Frontal cortex (tissue), 4 donors: ENCODE data around the gene SMIM23. TPM values are rescaled to one million over a fixed set of nuclear protein-coding genes. Genes with fewer than 3 reads are reported as not detected.

Experiments
- DNase-seq, 2 donors: peaks; one replicate each; pipeline ENCODE4 v3.0.0; 2012; ENCODE audit warnings: low spot score in 2 of 2
- FAIRE-seq: peaks from 2 replicates; lab custom pipeline; 2012; peaks lifted over from hg19 to GRCh38; lab: Jason Lieb, UNC
- total RNA-seq: library from RNA; depleted of rRNA; stranded (reverse); fragments of >200 nt; gene quantifications from one replicate; pipeline ENCODE4 v1.2.3, GENCODE V29; 2014
- donor health status: control.
- donor health status: control.
- donor health status: control.

The SMIM23 gene
- not detected for total RNA-seq

GRCh38 chr5:171785517-171785916 is at the start of gene SMIM23:
Gene SMIM23, plus strand, starts transcription at chr5:171785817. Its CDS starts 55 bp downstream, at chr5:171785872.
- FAIRE-seq (no peak), DNase-seq (no peak)

GRCh38 chr5:171736976-171737891 is 48.4 kb upstream of the SMIM23 start:
- FAIRE-seq (no peak), DNase-seq (no peak)

GRCh38 chr5:171738501-171738900 is 47.1 kb upstream of the SMIM23 start:
- no peak for DNase-seq
- no peak for FAIRE-seq

GRCh38 chr5:171739271-171739670 is 46.3 kb upstream of the SMIM23 start:
- FAIRE-seq (no peak), DNase-seq (no peak)

GRCh38 chr5:171743436-171744076 is 42.1 kb upstream of the SMIM23 start:
- FAIRE-seq: no peak
- no peak for DNase-seq

GRCh38 chr5:171744264-171744663 is 41.4 kb upstream of the SMIM23 start:
- no peak for DNase-seq
- no peak for FAIRE-seq

- FAIRE-seq: no peak
- DNase-seq: no peak
These were observed 40.7 kb upstream of the SMIM23 start for GRCh38 chr5:171744882-171745281.

- FAIRE-seq (no peak), DNase-seq (no peak)
These were observed 40.0 kb upstream of the SMIM23 start for GRCh38 chr5:171745602-171746001.

GRCh38 chr5:171747061-171747859 is 38.4 kb upstream of the SMIM23 start:
- DNase-seq: no peak
- FAIRE-seq: no peak

- FAIRE-seq: no peak
- DNase-seq: no peak
These were observed 36.9 kb upstream of the SMIM23 start for GRCh38 chr5:171748720-171749119.

- no peak for FAIRE-seq
- no peak for DNase-seq
These were observed 36.3 kb upstream of the SMIM23 start for GRCh38 chr5:171749365-171749764.

- DNase-seq: no peak
These were observed 35.3 kb upstream of the SMIM23 start for GRCh38 chr5:171750311-171750788.

GRCh38 chr5:171755354-171755821 is 30.2 kb upstream of the SMIM23 start:
- FAIRE-seq (no peak), DNase-seq (no peak)

More at GRCh38 chr5:171750311-171750788, 35.3 kb upstream of the SMIM23 start:
- FAIRE-seq: no peak

GRCh38 chr5:171757853-171758535 is 27.6 kb upstream of the SMIM23 start:
- no peak for FAIRE-seq
- no peak for DNase-seq

- DNase-seq (no peak), FAIRE-seq (no peak)
These were observed 25.8 kb upstream of the SMIM23 start for GRCh38 chr5:171759777-171760176.

GRCh38 chr5:171762021-171762608 is 23.5 kb upstream of the SMIM23 start:
- FAIRE-seq: no peak
- no peak for DNase-seq

- DNase-seq (no peak), FAIRE-seq (no peak)
These were observed 22.7 kb upstream of the SMIM23 start for GRCh38 chr5:171762903-171763302.

GRCh38 chr5:171764265-171764664 is 21.4 kb upstream of the SMIM23 start:
- FAIRE-seq (no peak), DNase-seq (no peak)

- FAIRE-seq (no peak), DNase-seq (no peak)
These were observed 18.7 kb upstream of the SMIM23 start for GRCh38 chr5:171766875-171767274.
